WTC11 (cell line): Measurements from ENCODE around the gene RAPGEF6. TPM values are rescaled to one million over a fixed set of nuclear protein-coding genes. Genes with fewer than 3 reads are reported as not detected.

Source experiments
- ATAC-seq: fragments of 200-7000 bp; cut with Tn5 transposase; 2 replicates; pipeline ENCODE4 v1.10.0; 2021; ENCODE audit warnings: mild to moderate bottlenecking, moderate library complexity
- CTCF ChIA-PET: fragments of 300-600 bp; sonication (Branson Sonifier 250); formaldehyde crosslinking; loops from one replicate; lab custom pipeline; 2021; ENCODE audit warnings: antibody characterized with exemption; lab: Charles Lee
- POLR2A ChIA-PET: fragments of 350-600 bp; sonication (Branson Sonifier 250); formaldehyde crosslinking; loops from one replicate; lab custom pipeline; 2021; ENCODE audit warnings: antibody characterized with exemption; lab: Charles Lee
- DNase-seq: peaks from one replicate; pipeline ENCODE4 v3.0.0; 2021; ENCODE audit warnings: low spot score
- H3K27ac Mint-ChIP-seq: 2 replicates; pipeline ENCODE4 v1.8.0; 2021; ENCODE audit warnings: mixed read lengths
- H3K27me3 Mint-ChIP-seq: 2 replicates; pipeline ENCODE4 v1.8.0; 2021; ENCODE audit warnings: low read depth, mild to moderate bottlenecking, moderate library complexity, mixed read lengths
- H3K36me3 Mint-ChIP-seq: 2 replicates; pipeline ENCODE4 v1.8.0; 2021; ENCODE audit warnings: mixed read lengths
- H3K4me1 Mint-ChIP-seq: 2 replicates; pipeline ENCODE4 v1.8.0; 2022; ENCODE audit warnings: mixed read lengths
- H3K4me3 Mint-ChIP-seq: 2 replicates; pipeline ENCODE4 v1.8.0; 2021; ENCODE audit warnings: mild to moderate bottlenecking, moderate library complexity, mixed read lengths
- H3K9me3 Mint-ChIP-seq: 2 replicates; pipeline ENCODE4 v1.8.0; 2021; ENCODE audit warnings: mixed read lengths
- ELF4 ChIP-seq: sonication (generic); formaldehyde crosslinking; IDR thresholded peaks from 2 replicates; pipeline ENCODE4 v1.8.1; 2022; ENCODE audit warnings: low read depth, mild to moderate bottlenecking, moderate library complexity, missing genetic modification reagents
- FOXK1 ChIP-seq: sonication (generic); formaldehyde crosslinking; IDR thresholded peaks from 2 replicates; pipeline ENCODE4 v1.8.0; 2022; ENCODE audit warnings: mild to moderate bottlenecking, moderate library complexity, missing genetic modification reagents
- GRHL2 ChIP-seq: fragments of 250-450 bp; sonication (Bioruptor Pico); IDR thresholded peaks from 2 replicates; pipeline ENCODE4 v1.8.0; 2022; ENCODE audit warnings: mild to moderate bottlenecking, moderate library complexity; ENCODE audit not compliant: insufficient replicate concordance, severe bottlenecking
- SMAD3 ChIP-seq: sonication (generic); formaldehyde crosslinking; IDR thresholded peaks from 2 replicates; pipeline ENCODE4 v1.8.0; 2022; ENCODE audit warnings: missing genetic modification reagents, mild to moderate bottlenecking, borderline replicate concordance
- ZNF121 ChIP-seq: sonication (generic); formaldehyde crosslinking; IDR thresholded peaks from 2 replicates; pipeline ENCODE4 v1.8.0; 2023; ENCODE audit warnings: missing genetic modification reagents
- ZNF219 ChIP-seq: sonication (generic); formaldehyde crosslinking; IDR thresholded peaks from 2 replicates; pipeline ENCODE4 v1.8.0; 2023; ENCODE audit warnings: missing genetic modification reagents, mild to moderate bottlenecking, borderline replicate concordance
- total RNA-seq: library from RNA; stranded (reverse); gene quantifications from 3 replicates; pipeline ENCODE4 v1.2.3, GENCODE V29; 2021
- TF ChIP-seq, protein P1 (sequence below): sonication (generic); formaldehyde crosslinking; IDR thresholded peaks from 2 replicates; pipeline ENCODE4 v1.8.0; 2022; ENCODE audit warnings: mild to moderate bottlenecking, missing genetic modification reagents
- TF ChIP-seq, protein P2 (sequence below): fragments of 250-450 bp; sonication (Bioruptor Pico); IDR thresholded peaks from 2 replicates; pipeline ENCODE4 v2.1.2; 2022; ENCODE audit warnings: mild to moderate bottlenecking, moderate library complexity
- TF ChIP-seq, protein P3 (sequence below): sonication (generic); formaldehyde crosslinking; IDR thresholded peaks from 2 replicates; pipeline ENCODE4 v1.8.1; 2022; ENCODE audit warnings: low read depth, mild to moderate bottlenecking, moderate library complexity, missing genetic modification reagents, borderline replicate concordance
- TF ChIP-seq, protein P4 (sequence below): fragments of 250-450 bp; sonication (Bioruptor Pico); IDR thresholded peaks from 2 replicates; pipeline ENCODE4 v1.9.0; 2021; ENCODE audit warnings: mild to moderate bottlenecking, borderline replicate concordance
- TF ChIP-seq, protein P5 (sequence below): sonication (generic); formaldehyde crosslinking; IDR thresholded peaks from 2 replicates; pipeline ENCODE4 v1.8.1; 2022; ENCODE audit warnings: missing genetic modification reagents, borderline replicate concordance
- TF ChIP-seq, protein P6 (sequence below): sonication (generic); formaldehyde crosslinking; conservative IDR thresholded peaks from 2 replicates; pipeline ENCODE4 v1.8.1; 2022; ENCODE audit warnings: mild to moderate bottlenecking, missing genetic modification reagents

The RAPGEF6 gene
- total RNA-seq, 1 experiment from 2014 or later: 18.0 TPM

DNA sequence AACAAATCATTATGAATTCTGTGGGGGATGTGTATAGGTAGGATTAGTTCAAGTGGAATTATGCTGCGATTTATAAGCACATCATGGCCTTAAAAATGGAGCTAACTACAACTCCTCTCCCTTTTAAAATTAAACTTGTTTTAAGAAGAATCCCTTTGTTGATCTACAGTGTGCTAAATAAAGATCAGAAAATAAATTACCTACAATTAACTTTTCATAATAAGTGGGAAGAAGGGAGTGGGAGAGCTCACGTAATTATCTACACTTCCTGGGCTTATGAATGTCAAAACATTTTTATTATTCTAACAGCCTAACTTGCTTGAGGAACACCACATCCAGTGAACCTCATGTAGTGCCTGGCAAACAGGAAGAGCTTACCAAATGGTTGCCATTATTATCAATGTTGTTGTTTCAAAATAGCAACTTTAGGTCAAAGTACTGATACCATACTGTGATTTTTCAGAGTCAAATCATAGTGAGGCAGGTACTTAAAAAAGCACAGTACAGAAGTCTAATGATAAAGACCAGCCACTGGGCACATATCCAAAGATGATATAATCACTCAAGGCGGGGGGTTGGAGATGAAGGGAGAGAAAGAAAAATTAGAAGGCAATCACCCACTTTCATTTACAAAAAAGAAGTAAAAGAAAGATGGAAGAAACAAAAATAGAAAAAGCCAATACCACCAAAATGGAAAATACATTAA is 174.0 kb downstream of the RAPGEF6 start:
- TF ChIP-seq, protein P1, sequence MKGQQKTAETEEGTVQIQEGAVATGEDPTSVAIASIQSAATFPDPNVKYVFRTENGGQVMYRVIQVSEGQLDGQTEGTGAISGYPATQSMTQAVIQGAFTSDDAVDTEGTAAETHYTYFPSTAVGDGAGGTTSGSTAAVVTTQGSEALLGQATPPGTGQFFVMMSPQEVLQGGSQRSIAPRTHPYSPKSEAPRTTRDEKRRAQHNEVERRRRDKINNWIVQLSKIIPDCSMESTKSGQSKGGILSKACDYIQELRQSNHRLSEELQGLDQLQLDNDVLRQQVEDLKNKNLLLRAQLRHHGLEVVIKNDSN (CRISPR knock-in tag): no peak
- TF ChIP-seq ZNF219 (CRISPR knock-in tag) (no peak), ZNF121 (CRISPR knock-in tag) (no peak), SMAD3 (CRISPR knock-in tag) (no peak), ELF4 (CRISPR knock-in tag) (no peak), GRHL2 (CRISPR knock-in tag) (no peak), FOXK1 (CRISPR knock-in tag) (no peak)
- TF ChIP-seq, protein P2, sequence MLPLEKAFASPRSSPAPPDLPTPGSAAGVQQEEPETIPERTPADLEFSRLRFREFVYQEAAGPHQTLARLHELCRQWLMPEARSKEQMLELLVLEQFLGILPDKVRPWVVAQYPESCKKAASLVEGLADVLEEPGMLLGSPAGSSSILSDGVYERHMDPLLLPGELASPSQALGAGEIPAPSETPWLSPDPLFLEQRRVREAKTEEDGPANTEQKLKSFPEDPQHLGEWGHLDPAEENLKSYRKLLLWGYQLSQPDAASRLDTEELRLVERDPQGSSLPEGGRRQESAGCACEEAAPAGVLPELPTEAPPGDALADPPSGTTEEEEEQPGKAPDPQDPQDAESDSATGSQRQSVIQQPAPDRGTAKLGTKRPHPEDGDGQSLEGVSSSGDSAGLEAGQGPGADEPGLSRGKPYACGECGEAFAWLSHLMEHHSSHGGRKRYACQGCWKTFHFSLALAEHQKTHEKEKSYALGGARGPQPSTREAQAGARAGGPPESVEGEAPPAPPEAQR: no peak
- TF ChIP-seq, protein P3, sequence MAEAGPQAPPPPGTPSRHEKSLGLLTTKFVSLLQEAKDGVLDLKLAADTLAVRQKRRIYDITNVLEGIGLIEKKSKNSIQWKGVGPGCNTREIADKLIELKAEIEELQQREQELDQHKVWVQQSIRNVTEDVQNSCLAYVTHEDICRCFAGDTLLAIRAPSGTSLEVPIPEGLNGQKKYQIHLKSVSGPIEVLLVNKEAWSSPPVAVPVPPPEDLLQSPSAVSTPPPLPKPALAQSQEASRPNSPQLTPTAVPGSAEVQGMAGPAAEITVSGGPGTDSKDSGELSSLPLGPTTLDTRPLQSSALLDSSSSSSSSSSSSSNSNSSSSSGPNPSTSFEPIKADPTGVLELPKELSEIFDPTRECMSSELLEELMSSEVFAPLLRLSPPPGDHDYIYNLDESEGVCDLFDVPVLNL (CRISPR knock-in tag): no peak
- TF ChIP-seq, protein P4, sequence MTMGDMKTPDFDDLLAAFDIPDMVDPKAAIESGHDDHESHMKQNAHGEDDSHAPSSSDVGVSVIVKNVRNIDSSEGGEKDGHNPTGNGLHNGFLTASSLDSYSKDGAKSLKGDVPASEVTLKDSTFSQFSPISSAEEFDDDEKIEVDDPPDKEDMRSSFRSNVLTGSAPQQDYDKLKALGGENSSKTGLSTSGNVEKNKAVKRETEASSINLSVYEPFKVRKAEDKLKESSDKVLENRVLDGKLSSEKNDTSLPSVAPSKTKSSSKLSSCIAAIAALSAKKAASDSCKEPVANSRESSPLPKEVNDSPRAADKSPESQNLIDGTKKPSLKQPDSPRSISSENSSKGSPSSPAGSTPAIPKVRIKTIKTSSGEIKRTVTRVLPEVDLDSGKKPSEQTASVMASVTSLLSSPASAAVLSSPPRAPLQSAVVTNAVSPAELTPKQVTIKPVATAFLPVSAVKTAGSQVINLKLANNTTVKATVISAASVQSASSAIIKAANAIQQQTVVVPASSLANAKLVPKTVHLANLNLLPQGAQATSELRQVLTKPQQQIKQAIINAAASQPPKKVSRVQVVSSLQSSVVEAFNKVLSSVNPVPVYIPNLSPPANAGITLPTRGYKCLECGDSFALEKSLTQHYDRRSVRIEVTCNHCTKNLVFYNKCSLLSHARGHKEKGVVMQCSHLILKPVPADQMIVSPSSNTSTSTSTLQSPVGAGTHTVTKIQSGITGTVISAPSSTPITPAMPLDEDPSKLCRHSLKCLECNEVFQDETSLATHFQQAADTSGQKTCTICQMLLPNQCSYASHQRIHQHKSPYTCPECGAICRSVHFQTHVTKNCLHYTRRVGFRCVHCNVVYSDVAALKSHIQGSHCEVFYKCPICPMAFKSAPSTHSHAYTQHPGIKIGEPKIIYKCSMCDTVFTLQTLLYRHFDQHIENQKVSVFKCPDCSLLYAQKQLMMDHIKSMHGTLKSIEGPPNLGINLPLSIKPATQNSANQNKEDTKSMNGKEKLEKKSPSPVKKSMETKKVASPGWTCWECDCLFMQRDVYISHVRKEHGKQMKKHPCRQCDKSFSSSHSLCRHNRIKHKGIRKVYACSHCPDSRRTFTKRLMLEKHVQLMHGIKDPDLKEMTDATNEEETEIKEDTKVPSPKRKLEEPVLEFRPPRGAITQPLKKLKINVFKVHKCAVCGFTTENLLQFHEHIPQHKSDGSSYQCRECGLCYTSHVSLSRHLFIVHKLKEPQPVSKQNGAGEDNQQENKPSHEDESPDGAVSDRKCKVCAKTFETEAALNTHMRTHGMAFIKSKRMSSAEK (CRISPR knock-in tag): no peak
- TF ChIP-seq, protein P5, sequence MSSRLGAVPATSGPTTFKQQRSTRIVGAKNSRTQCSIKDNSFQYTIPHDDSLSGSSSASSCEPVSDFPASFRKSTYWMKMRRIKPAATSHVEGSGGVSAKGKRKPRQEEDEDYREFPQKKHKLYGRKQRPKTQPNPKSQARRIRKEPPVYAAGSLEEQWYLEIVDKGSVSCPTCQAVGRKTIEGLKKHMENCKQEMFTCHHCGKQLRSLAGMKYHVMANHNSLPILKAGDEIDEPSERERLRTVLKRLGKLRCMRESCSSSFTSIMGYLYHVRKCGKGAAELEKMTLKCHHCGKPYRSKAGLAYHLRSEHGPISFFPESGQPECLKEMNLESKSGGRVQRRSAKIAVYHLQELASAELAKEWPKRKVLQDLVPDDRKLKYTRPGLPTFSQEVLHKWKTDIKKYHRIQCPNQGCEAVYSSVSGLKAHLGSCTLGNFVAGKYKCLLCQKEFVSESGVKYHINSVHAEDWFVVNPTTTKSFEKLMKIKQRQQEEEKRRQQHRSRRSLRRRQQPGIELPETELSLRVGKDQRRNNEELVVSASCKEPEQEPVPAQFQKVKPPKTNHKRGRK: no peak
- TF ChIP-seq, all 79 proteins: peak for 0
- ChIA-PET POLR2A (no interaction called here), CTCF (no interaction called here)
- H3K36me3 Mint-ChIP-seq: peaks cover 17% of the 10 kb centered on the region
- no peaks in the 10 kb centered on the region for H3K27me3 Mint-ChIP-seq
- H3K9me3 Mint-ChIP-seq: peaks cover 3% of the 10 kb centered on the region; the same call in 1 of the 2 replicates
- DNase-seq (no peak), ATAC-seq (no peak)
- H3K4me1 Mint-ChIP-seq: no peaks in the 10 kb centered on the region
- no peak overlapping the region for H3K27ac Mint-ChIP-seq
- H3K4me3 Mint-ChIP-seq: no peak overlapping the region

DNA sequence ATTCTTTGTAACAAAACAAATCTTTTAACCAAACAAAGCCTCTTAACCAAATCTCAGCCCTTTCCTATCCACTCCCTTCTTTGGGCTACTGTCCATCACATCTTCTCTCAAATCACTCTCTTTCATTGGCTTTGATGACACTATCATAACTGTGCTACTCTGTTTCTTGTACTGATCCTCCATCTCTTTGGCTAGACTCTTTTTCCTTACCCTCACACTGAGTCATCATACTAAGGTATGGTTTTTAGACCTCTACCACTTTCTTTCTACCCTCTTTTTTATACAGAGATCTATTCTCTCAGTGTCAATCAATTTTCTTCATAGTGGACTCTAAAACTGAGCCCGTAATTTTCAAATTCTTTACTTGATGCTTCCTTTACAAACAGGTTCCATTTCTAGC is 174.9 kb downstream of the RAPGEF6 start:
- Mint-ChIP-seq H3K27ac (no peak overlapping the region), H3K4me3 (no peak overlapping the region), H3K9me3 (peaks cover 6% of the 10 kb centered on the region; the same call in 1 of the 2 replicates), H3K36me3 (peaks cover 25% of the 10 kb centered on the region), H3K27me3 (no peaks in the 10 kb centered on the region), H3K4me1 (no peaks in the 10 kb centered on the region)
- no peak for ATAC-seq
- TF ChIP-seq, protein P2: no peak
- TF ChIP-seq, protein P6, sequence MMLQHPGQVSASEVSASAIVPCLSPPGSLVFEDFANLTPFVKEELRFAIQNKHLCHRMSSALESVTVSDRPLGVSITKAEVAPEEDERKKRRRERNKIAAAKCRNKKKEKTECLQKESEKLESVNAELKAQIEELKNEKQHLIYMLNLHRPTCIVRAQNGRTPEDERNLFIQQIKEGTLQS (CRISPR knock-in tag): no peak
- ChIA-PET CTCF (no interaction called here), POLR2A (no interaction called here)
- DNase-seq: no peak
